MM.1S (cell line): ENCODE results near the gene SLC6A12.

ENCODE experiments used
- DNase-seq: peaks from one replicate; pipeline ENCODE4 v3.0.0-alpha.2; 2015
- H2AFZ ChIP-seq: fragments of 300-600 bp; sonication (generic); 2 replicates; pipeline ENCODE4 v1.6.0; 2016; ENCODE audit warnings: antibody characterized with exemption, low read length
- H3F3A ChIP-seq: fragments of 300-600 bp; sonication (generic); 2 replicates; pipeline ENCODE4 v1.6.1; 2016; ENCODE audit warnings: mild to moderate bottlenecking, antibody characterized with exemption, low read length, moderate library complexity, mixed read lengths; ENCODE audit not compliant: insufficient read depth
- H3K27ac ChIP-seq: fragments of 300-600 bp; sonication (generic); 2 replicates; pipeline ENCODE4 v1.5.1; 2016; ENCODE audit warnings: mild to moderate bottlenecking, low read length
- H3K27me3 ChIP-seq: fragments of 300-600 bp; sonication (generic); replicated peaks from 2 replicates; pipeline ENCODE4 v1.6.0; 2016; ENCODE audit warnings: low read length; ENCODE audit not compliant: insufficient read depth
- H3K36me3 ChIP-seq: fragments of 300-600 bp; sonication (generic); replicated peaks from 2 replicates; pipeline ENCODE4 v1.6.1; 2016; ENCODE audit warnings: mild to moderate bottlenecking, low read length, mixed read lengths; ENCODE audit not compliant: insufficient read depth
- H3K4me1 ChIP-seq: fragments of 300-600 bp; sonication (generic); 2 replicates; pipeline ENCODE4 v1.6.1; 2016; ENCODE audit warnings: low read length, mixed read lengths
- H3K4me2 ChIP-seq: fragments of 300-600 bp; sonication (generic); 2 replicates; pipeline ENCODE4 v1.6.0; 2016; ENCODE audit warnings: low read depth, low read length
- H3K4me3 ChIP-seq: fragments of 300-600 bp; sonication (generic); 2 replicates; pipeline ENCODE4 v1.5.1; 2016; ENCODE audit warnings: low read length, mixed read lengths
- H3K79me2 ChIP-seq: fragments of 300-600 bp; sonication (generic); 2 replicates; pipeline ENCODE4 v1.6.1; 2016; ENCODE audit warnings: mixed run types, low read length, mixed read lengths
- H3K9ac ChIP-seq: fragments of 300-600 bp; sonication (generic); 2 replicates; pipeline ENCODE4 v1.6.1; 2016; ENCODE audit warnings: low read length, mixed read lengths
- H3K9me2 ChIP-seq: fragments of 300-600 bp; sonication (generic); replicated peaks from 2 replicates; pipeline ENCODE4 v1.6.1; 2016; ENCODE audit warnings: mild to moderate bottlenecking, low read length, mixed read lengths; ENCODE audit not compliant: insufficient read depth
- H3K9me3 ChIP-seq: fragments of 300-600 bp; sonication (generic); replicated peaks from 2 replicates; pipeline ENCODE4 v1.6.1; 2016; ENCODE audit warnings: mild to moderate bottlenecking, low read length, mixed read lengths; ENCODE audit not compliant: insufficient read depth
- H4K20me1 ChIP-seq: fragments of 300-600 bp; sonication (generic); 2 replicates; pipeline ENCODE4 v1.6.1; 2016; ENCODE audit warnings: mild to moderate bottlenecking, low read length, moderate library complexity, mixed read lengths; ENCODE audit not compliant: insufficient read depth
- CTCF ChIP-seq: fragments of 300-600 bp; sonication (generic); IDR thresholded peaks from 2 replicates; pipeline ENCODE4 v1.5.1; 2016; ENCODE audit warnings: antibody characterized with exemption, low read length, mixed read lengths
- EZH2 ChIP-seq: fragments of 300-600 bp; sonication (generic); optimal IDR thresholded peaks from 2 replicates; pipeline ENCODE3; 2017; ENCODE audit warnings: low read depth, mild to moderate bottlenecking, antibody characterized with exemption, low read length, mixed read lengths
- EZH2phosphoT487 ChIP-seq: fragments of 300-600 bp; sonication (generic); IDR thresholded peaks from 2 replicates; pipeline ENCODE4 v1.6.1; 2018; ENCODE audit warnings: antibody characterized with exemption, low read length

The SLC6A12 gene

GRCh38 chr12:165862-166368 lies 48.0 kb downstream of the SLC6A12 start:
- H3K27ac ChIP-seq = peak overlapping the region; percentile 59; the same call in 1 of the 2 replicates
- H3K36me3 ChIP-seq = no peaks in the 10 kb centered on the region
- H3K4me3 ChIP-seq = no peak overlapping the region
- no peaks in the 10 kb centered on the region for H4K20me1 ChIP-seq
- no peaks in the 10 kb centered on the region for H3K9me2 ChIP-seq
- H3K79me2 ChIP-seq = no peaks in the 10 kb centered on the region
- peaks cover 43% of the 10 kb centered on the region for H3K4me1 ChIP-seq
- peak overlapping the region; percentile 69 for H3K4me2 ChIP-seq
- no peak for DNase-seq
- H3K9me3 ChIP-seq = no peaks in the 10 kb centered on the region
- no peak overlapping the region for H3K9ac ChIP-seq
- H3K27me3 ChIP-seq = peaks cover 1% of the 10 kb centered on the region; the same call in 1 of the 2 replicates
- peaks cover 12% of the 10 kb centered on the region; the same call in 1 of the 2 replicates for H3F3A ChIP-seq
- TF ChIP-seq EZH2 = no peak
- peak overlapping the region; percentile 57 for H2AFZ ChIP-seq

GRCh38 chr12:164207-164606 lies 49.8 kb downstream of the SLC6A12 start:
- Histone ChIP-seq H3F3A (peaks cover 12% of the 10 kb centered on the region; the same call in 1 of the 2 replicates), H3K4me3 (no peak overlapping the region), H4K20me1 (no peaks in the 10 kb centered on the region), H3K9me3 (no peaks in the 10 kb centered on the region), H3K9me2 (no peaks in the 10 kb centered on the region), H3K36me3 (no peaks in the 10 kb centered on the region), H3K79me2 (no peaks in the 10 kb centered on the region), H3K9ac (no peak overlapping the region), H2AFZ (no peak overlapping the region; the same call in 1 of the 2 replicates), H3K4me2 (no peak overlapping the region), H3K4me1 (peaks cover 43% of the 10 kb centered on the region), H3K27me3 (peaks cover 18% of the 10 kb centered on the region), H3K27ac (no peak overlapping the region)
- DNase-seq = no peak
- TF ChIP-seq EZH2 (no peak), EZH2phosphoT487 (no peak), CTCF (no peak)

GRCh38 chr12:163406-163986 lies 50.5 kb downstream of the SLC6A12 start:
- H3K27me3 ChIP-seq = peaks cover 23% of the 10 kb centered on the region
- H3F3A ChIP-seq = peaks cover 12% of the 10 kb centered on the region; the same call in 1 of the 2 replicates
- no peak overlapping the region for H2AFZ ChIP-seq
- peaks cover 38% of the 10 kb centered on the region for H3K4me1 ChIP-seq
- no peak overlapping the region for H3K9ac ChIP-seq
- DNase-seq = no peak
- no peaks in the 10 kb centered on the region for H3K9me2 ChIP-seq
- H3K36me3 ChIP-seq = no peaks in the 10 kb centered on the region
- TF ChIP-seq EZH2 (no peak), EZH2phosphoT487 (no peak), CTCF (no peak)
- H3K79me2 ChIP-seq = no peaks in the 10 kb centered on the region
- no peak overlapping the region for H3K27ac ChIP-seq
- H3K4me2 ChIP-seq = no peak overlapping the region
- H3K4me3 ChIP-seq = no peak overlapping the region
- H3K9me3 ChIP-seq = no peaks in the 10 kb centered on the region
- H4K20me1 ChIP-seq = no peaks in the 10 kb centered on the region
